Neural progenitor cell (in vitro differentiated cells): Measurements from ENCODE around the gene PPM1E.

Experiments
- EZH2 ChIP-seq: fragments of 200-600 bp; sonication (generic); IDR thresholded peaks from 2 replicates; pipeline ENCODE4 v1.6.1; 2017; ENCODE audit warnings: antibody characterized with exemption, mild to moderate bottlenecking, moderate library complexity
- EZH2phosphoT487 ChIP-seq: fragments of 200-600 bp; sonication (generic); IDR thresholded peaks from 2 replicates; pipeline ENCODE4 v1.6.1; 2017; ENCODE audit warnings: antibody characterized with exemption
- TF ChIP-seq, protein P1 (sequence below): fragments of 200-600 bp; sonication (generic); IDR thresholded peaks from 2 replicates; pipeline ENCODE4 v1.5.1; 2017; ENCODE audit warnings: antibody characterized with exemption, mild to moderate bottlenecking

DNA sequence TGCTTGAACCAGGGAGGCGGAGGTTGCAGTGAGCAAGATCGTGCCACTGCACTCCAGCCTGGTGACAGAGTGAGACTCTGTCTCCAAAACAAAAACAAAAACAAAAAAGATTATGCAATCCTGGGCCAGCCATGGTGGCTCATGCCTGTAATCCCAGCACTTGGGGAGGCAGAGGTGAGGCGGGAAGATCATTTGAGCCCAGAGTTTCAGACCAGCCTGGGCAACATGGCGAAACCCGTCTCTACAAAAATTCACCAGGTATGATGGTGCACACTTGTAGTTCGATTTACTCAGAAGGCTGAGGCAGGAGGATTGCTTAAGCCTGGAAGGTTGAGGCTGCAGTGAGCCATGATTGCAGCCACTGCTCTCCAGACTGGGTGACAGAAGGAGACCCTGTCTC, 109.6 kb downstream of the PPM1E start:
- no peak for TF ChIP-seq EZH2phosphoT487
- TF ChIP-seq, protein P1, sequence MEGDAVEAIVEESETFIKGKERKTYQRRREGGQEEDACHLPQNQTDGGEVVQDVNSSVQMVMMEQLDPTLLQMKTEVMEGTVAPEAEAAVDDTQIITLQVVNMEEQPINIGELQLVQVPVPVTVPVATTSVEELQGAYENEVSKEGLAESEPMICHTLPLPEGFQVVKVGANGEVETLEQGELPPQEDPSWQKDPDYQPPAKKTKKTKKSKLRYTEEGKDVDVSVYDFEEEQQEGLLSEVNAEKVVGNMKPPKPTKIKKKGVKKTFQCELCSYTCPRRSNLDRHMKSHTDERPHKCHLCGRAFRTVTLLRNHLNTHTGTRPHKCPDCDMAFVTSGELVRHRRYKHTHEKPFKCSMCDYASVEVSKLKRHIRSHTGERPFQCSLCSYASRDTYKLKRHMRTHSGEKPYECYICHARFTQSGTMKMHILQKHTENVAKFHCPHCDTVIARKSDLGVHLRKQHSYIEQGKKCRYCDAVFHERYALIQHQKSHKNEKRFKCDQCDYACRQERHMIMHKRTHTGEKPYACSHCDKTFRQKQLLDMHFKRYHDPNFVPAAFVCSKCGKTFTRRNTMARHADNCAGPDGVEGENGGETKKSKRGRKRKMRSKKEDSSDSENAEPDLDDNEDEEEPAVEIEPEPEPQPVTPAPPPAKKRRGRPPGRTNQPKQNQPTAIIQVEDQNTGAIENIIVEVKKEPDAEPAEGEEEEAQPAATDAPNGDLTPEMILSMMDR: no peak
- TF ChIP-seq EZH2: no peak
